Measurements from ENCODE around the gene SDHAF3.

GRCh38 chr7:97174303-97174702 lies 56.8 kb downstream of the SDHAF3 start:
- no peak for TF ChIP-seq CTCF (IDR thresholded peaks at IDR 0.05)
- no peak for TF ChIP-seq POLR2AphosphoS5 (IDR thresholded peaks at IDR 0.05; ENCODE audit: low read depth, low read length)
- TF ChIP-seq TCF7L2 (IDR thresholded peaks at IDR 0.05; ENCODE audit: low read depth, low read length): no peak
- no peak for TF ChIP-seq REST (IDR thresholded peaks at IDR 0.05; ENCODE audit: insufficient read depth in 1 of 2, low read depth in 2 of 2, low read length in 1 of 2)
- no peak for TF ChIP-seq SIN3A (IDR thresholded peaks at IDR 0.05; ENCODE audit: borderline replicate concordance, insufficient read depth, low read depth, low read length)
